HG03097 (cell line): ENCODE measurements around the gene IGF1R.

Source experiments
- ATAC-seq: cut with Tn5 transposase; IDR thresholded peaks from one replicate; pipeline ENCODE4 v1.9.1; 2021; ENCODE audit not compliant: unreplicated experiment, low FRiP score

IGF1R gene

GRCh38 chr15:98927022-98927421 is 278.7 kb downstream of the IGF1R start:
- ATAC-seq: no peak

DNA sequence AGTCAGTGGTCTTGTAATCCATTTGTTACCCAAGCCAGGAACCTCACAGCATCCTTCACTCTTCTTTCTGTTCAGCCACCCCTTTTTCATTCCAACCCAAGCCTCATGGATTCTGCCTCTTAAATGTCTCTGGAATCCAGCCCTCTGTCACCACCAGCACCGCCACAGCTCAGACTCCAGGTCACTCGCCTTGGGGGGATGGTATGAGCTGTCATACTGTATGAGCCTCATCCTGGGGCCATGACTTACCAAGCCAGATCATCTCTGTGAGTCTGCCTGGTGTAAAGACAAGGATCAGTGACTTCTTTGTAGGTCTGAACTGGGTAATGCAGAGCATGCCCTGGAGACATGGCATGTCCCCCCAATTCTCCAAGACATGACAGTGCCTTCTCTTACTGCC is 279.7 kb downstream of the IGF1R start:
- ATAC-seq: no peak

DNA sequence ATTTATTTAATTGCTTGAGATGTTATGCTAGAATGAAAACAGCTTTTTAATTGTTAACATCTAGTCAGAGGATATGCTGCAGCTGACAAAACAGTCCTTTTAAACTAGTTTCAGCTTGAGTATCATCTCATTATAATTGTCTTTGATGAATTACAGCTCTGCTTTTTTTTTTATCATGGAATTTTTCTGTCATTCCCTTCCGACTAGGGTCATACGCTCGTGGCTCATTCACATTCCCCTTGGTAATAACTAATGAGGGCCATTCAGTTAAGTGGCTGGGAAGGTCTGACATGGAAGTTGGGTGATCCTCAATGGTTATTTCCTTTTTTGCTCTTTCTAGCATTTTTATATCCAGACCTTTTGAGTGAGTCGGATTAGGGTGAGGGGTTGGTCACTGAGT is 282.2 kb downstream of the IGF1R start:
- ATAC-seq: no peak

DNA sequence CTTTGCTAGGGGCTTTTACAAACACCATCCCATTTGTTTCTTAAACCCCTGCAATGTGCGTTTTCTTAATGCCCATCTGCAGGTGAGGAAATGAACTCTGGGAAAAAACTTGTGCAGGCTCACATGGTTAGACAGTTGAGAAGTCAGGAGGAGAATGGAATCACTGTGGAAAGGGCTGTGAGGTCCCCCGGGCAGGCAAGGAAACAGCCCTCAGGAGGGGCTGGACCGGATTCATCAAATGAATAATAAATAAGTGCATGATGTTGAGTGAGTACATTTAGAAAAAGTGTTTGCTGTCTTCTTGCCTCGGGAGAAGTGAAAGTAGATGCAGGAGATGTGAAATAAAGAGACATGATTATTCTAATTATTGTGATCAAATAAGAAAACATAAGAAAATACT is 282.7 kb downstream of the IGF1R start:
- ATAC-seq: no peak

DNA sequence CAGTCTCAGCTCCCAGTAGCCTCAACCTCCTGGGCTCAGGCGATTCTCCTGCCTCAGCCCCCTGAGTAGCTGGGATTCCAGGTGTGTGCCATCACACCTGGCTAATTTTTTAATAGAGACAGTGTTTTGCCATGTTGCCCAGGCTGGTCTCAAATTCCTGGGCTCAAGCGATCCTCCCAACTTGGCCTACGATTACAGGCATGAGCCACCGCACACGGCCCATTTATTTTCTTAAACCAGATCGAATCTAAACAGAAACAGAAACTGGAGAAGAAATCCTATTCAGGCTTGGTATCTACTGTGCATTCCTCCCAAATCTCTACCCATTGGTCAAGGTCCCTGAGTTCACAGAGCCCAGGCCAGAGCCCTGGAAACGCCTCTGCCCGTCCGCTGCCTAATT is 285.1 kb downstream of the IGF1R start:
- no peak for ATAC-seq

- ATAC-seq: no peak
Measured at GRCh38 chr15:98935736-98936135, 287.4 kb downstream of the IGF1R start.

DNA sequence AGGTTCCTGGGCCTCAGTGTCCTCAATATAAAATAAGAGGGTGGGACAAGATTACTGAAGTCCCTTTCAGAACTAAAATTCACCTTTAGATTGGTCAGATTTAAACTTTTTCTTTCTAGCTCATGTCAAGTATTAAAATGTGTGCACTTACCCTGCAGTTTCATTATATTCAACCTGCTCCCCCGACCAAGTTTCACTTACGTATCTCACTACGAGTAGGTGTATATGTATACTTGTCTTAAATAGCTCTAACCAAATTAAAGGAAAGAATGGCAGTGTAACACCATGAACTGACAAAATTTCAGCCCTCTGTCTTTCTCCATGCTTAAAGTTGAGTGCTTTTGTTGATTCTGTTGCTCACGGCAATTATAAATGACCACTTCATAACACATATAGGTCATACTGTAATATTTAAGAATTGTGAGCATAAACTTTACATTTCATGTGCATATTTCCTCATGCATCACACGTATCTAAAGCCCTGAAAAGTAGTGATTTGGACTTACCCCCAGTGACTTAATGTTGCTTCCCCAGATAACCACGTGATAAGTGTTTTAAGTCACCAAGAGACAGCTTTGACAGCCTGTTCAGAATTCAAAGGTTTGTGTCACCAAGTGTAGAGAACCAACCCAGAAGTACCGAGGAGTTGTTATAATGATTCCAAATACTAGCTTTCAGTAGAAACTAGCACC is 289.2 kb downstream of the IGF1R start:
- no peak for ATAC-seq

DNA sequence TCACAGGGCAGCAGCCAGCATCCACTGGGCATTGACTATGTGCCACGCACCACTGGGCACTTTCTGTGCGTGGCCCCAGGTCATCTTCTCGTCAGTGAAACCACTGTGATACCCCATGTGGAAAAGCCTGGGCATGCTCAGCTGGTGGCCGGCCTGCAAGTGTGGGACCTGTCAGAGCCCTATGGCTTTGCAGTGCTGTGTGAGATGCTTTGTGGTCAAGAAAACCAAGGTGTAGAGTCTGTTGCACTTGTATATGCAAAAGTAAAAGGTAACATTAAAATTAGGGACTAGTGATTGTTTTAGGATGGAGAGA is 289.7 kb downstream of the IGF1R start:
- ATAC-seq: no peak

DNA sequence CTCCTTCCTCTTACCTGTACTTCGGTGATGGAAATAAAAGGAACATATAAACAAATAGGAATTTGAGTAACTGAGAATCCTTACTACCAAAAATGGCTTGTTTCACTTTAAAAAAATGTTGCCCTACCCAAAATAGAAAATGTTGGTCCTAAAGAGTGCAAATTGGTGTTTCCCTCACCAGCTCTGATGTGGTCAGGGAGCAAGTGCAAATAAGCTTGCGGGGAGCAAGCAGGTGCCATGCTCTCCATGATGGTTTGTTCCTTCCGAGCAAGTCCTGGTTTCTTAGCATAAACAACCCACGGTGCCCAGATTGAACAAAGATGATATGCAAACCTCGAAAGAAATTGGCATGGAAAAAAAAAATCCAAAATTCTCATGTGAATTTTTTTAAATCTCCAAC is 290.5 kb downstream of the IGF1R start:
- ATAC-seq: no peak

GRCh38 chr15:98939311-98940080 is 291.2 kb downstream of the IGF1R start:
- no peak for ATAC-seq

GRCh38 chr15:98941595-98942255 is 293.4 kb downstream of the IGF1R start:
- no peak for ATAC-seq

DNA sequence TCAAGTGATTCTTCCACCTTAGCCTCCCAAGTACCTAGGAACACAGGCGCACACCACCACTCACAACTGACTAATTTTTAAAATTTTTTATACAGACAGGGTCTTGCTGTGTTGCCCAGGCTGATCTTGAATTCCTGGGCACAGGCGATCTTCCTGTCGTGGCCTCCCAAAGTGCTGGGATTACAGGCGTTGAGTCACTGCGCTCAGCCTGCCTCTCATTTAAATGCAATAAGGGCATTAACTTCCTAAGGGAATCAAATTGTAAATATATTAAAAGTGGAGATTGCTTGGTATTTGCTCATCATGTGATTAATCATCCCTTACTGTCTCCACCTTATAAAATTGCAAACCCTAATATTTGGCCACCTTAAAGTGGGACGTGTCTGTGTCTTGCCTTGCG is 294.1 kb downstream of the IGF1R start:
- ATAC-seq: no peak

DNA sequence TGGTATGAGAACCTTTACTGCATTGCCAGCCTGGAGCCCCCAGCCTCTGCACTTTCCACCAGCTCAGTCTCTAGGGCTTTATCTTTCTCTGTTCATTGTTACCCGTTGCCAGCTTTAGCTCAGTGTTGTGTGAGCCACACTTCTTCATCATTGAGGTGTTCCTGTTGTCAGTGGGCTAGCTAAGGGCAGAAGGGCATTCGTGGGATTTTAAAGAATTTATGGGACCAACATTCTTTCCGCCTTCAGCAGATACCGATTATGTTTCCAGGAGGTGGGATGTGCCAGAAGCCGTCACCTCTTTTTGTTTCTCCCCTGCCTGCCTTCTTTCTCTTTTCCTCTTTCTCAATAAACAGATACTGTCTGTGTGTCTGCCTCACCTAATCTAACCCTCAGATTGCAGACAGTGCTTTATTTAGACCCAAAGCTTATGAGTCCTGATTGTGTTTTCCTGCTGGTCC is 294.7 kb downstream of the IGF1R start:
- no peak for ATAC-seq

- no peak for ATAC-seq
Measured at GRCh38 chr15:98943601-98944151, 295.3 kb downstream of the IGF1R start.

GRCh38 chr15:98946301-98947255 is 298.2 kb downstream of the IGF1R start:
- ATAC-seq: no peak

DNA sequence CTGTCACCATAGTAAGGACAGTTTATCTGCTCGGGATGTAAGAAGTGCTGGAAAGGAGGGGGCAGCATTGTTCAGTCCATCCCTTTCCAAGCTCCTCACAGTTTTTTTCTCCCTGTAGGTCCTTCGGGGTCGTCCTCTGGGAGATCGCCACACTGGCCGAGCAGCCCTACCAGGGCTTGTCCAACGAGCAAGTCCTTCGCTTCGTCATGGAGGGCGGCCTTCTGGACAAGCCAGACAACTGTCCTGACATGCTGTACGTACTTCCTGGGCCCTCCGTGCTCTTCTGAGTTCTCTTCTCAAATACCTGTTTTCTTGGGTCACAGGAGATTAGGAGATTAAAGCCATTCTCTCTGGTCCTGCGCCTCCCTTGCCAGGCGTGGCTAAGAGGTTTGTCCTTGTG is 300.1 kb downstream of the IGF1R start:
- ATAC-seq: no peak

GRCh38 chr15:98948941-98949340 is 300.6 kb downstream of the IGF1R start:
- no peak for ATAC-seq

DNA sequence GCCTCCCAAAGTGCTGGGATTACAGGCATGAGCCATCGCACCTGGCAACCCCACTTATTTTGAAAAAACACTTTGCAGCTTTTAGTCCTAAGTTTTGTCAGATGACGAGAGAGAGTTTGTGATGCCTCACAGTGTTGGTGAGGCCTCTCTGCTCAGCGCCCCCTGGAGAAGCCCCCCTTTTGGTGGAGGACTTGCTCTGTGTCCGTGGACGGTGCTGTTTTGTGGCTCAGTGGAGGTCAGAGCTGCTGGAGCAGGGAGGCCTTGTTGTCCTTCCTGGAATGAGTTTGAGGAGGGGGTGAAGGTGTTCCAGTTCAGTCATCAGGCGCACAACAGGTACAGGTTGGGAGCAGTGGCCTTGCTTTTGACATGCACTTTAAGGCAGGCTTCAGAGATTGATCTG is 301.3 kb downstream of the IGF1R start:
- no peak for ATAC-seq

DNA sequence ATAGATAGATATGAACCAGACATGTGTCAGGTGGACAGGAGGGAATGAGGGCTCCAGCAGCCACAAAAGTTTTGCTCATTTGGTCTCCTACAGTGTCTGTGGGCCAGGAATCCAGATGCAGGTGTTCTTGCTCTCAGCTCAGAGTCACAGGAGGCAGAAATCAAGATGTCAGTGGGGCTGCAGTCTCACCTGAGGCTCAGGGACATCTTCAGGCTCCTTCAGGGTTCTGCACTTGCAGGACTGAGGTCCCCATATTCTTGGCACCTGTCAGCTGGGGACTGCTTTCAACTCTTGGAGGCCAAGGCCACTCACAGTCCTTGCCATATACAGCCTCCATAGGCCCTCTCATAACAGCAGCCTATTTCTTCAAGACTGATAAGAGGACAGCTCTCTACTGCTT is 301.9 kb downstream of the IGF1R start:
- ATAC-seq: no peak

GRCh38 chr15:98951004-98951403 is 302.7 kb downstream of the IGF1R start:
- ATAC-seq: no peak
